GM19099 (cell line): Measurements from ENCODE around the gene CMBL.

ENCODE experiments used
- POLR2A ChIP-seq: IDR thresholded peaks from 3 replicates; pipeline ENCODE4 v1.6.1; 2011; ENCODE audit warnings: low read depth; ENCODE audit not compliant: insufficient read length; ENCODE audit errors: extremely low read depth

The CMBL gene

DNA sequence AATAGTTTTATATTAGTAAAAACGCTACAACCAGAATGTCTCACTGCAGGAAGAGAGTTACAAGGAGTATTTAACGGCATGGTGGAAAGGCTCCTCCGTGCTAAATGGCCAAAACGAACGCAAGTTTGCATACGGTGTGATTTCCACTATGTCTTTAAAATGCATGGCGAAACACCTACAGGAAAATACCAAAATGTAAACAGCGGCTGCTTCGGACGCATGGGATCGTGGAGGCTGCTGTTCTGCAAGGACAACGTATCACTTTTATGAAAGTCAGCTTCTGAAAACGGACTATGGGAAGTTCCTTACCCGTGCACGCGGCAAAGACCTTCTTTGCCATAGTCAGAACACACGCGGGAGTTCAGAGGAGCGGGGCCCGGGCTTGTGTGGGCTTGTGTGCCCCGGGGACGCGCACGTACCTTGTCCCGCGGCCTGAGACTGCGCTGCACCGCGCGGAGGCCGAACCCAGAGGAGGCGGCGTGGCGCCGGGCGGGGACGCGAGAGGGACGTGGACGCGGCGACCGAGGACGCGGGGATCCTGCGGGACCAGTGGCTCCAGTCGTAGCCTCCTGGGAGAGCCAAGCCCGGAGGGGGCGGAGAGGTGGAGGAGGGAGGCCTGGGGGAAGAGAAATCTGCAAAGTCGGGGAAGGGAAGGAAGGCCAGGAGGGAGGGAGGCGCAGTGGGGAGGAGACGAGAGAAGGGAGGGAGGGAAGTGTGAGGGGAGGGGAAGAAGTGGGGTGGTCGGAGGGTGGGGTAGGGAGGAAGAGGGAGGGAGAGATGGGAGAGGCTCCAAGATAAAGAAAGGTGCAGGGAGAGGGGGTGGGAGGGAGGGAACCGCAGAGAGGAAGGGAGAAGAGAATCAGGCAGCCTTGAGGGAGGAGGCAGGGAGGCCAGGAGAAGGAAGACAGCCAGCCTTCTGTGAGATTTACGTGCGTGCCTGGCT is at the start of gene CMBL:
TSS of gene CMBL (minus strand) at position 697 of the 943 bp plus-strand sequence. CDS start 17,140 bp downstream, outside the sequence.
- peak; percentile 51 for TF ChIP-seq POLR2A

DNA sequence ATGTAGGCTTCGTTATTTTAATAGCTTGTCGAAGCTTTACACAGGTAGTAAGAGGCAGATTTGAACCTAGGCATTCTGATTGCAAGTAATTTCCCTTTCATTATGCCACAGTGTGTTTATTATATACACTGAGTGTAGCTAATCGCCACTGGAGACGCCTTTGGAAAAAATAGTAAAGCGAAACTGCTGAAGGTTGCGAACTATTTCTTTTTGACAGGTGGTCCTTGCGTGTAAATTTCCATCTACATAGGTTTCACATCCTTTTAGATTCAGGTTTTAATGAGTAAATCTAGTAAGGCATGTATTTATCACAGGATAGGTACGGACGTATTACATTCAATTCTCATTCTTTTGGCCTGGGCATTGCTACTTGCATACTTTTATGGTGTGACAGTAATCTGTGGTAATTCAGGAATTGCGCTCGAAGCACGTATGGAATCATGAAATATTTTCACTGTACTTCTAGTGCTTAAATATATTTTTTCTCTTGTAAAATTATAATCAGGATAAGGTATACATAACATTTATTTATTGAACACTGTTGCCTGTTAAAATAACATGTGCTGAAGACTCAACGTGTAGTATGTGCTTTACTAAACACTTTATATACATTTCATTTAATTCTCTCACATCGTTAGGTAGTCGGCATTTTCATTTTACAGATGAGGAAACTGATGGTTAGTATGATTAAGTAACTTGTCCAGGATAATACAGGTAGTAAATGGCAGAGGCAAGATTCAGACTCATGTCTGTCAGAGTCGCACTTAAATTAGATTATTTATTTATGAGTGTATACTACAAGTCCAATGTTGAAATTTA is 47.6 kb upstream of the CMBL start:
- TF ChIP-seq POLR2A = no peak

DNA sequence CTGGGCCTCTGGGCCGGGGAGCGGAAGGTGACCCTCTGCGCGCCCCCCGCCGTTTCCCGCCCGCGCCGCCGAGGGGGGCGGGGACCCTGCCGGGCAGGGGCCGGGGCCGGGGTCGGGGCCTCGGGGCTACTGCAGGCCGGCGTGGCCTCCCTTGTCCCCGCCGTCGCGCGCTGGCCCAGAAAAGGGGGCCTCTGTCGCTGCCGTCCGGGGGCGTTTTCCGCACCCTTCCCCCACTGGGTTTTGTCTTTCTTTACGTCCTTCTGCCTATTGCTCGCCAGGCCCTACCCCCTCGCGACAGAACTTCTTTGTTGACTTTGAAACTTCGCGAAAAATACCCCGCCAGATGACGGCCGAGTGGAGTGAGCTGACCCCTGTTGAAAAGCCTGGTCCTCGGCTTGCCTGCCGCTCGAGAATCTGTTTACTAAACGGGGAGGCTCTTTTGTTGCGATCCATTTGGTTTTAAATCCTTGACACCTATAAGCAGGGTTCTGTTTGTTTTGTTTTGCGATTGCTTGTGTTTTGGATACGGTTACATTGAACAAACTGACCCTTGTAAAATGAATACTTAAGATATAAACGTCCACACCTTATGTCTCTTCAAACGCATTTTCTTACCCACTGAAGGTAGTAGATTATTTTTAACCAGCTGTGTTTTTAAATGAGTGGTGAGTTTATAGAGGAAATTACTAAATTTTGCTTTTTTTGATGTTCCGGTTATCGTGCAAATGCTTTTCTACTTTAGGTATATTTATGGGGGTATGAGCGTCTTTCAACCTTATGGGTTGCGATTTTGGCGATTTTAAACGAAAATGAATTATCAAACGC is 46.6 kb upstream of the CMBL start:
- TF ChIP-seq POLR2A = no peak

DNA sequence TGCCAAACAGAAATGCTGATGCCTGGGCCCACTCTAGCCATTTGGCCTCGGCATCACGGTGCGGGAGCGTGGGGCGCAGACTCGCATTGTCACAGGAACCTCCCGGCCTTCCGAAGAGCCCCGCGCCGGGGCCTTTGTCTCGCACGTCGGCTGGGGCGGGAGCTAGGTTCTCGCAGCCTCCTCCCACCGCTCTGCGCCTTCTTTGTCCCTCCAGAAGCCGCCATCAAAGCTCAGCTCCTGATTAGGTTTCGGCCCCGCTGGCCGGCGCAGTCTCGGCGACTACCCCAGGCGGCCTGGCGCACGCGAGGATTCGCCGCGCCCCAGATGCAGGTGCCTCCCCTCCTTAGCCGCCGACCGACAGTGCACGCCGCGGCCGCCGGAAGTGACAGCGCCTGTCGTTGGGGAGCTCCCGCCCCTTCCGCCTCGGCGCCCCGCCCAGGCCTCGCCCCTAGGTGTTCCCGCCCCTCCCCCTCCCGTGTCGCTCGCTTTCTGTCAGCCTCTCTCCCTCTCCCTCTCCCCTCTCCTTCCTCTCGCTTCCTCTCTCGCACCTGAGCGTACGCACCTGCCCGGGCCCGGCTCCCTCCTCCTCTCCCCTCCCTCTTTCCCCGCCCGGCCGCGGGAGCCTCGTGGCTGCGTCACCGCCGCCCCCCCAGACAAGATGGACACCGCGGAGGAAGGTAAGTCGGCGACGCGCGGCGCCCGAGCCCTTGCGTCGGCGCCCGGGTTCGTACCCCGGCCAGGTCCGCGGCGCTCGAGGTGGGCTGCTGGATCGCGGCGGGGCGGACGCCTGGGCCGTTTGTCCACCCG is 45.7 kb upstream of the CMBL start, which contains the start of gene MARCHF6:
TSS of gene MARCHF6 (plus strand) at position 455 of the 807 bp plus-strand sequence. CDS start at position 659, 204 bp downstream.
- TF ChIP-seq POLR2A = peak; percentile 97

DNA sequence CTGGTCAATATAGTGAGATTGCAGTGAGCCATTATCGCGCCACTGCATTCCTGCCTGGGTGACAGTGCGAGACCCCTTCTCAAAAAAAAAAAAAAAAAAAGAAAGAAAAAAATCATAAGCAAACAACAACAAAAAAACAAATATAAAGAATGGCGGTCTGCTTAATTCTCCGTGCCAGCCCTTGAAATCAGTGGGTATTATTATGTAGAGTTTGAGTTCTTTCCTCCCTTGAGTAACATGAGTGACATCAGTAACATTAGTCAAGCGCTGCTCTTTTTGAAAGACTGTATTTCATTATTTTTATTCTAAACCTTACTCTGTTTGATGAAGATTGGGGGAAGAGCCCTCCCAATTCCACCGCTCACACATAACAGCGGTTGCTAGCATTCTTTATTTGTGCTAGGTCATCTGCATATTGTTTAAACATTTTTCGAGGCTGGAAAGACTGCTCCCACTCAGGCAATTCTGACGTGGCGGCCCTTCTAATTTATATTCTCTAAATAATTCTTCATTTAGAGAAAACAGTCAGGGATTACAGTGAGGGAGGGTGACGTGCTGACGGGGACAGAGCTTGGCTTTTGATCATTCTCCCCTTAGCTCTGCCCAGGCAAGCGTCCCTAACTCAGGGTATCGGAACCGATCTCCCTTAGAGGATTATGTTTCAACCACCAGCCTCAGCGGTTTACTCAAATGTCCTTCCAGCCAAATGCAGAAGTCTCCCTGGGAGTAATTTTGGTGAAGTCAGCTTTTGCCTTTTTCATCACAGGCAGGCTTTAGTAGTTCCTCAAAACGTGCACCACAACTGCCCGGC is 44.9 kb upstream of the CMBL start:
- no peak for TF ChIP-seq POLR2A

DNA sequence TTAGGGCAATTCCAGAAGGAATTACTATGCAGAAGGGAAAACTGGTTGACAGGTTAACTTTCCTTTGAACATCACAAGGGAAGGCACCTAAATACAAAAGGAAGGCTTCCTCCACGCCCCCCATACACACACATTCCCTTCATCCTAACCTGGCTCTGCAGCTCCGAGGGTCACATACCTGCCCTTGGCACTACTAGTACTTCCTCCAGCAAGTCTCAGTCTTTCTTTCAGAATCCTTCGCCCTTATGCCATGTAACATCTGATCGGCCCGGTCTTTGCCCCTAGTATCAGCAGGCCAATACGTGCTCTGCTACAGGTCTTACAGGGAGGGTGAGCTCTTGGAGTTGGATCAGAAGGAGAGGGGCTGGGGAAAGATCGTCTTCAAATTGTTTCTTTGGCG is 44.2 kb upstream of the CMBL start:
- no peak for TF ChIP-seq POLR2A

DNA sequence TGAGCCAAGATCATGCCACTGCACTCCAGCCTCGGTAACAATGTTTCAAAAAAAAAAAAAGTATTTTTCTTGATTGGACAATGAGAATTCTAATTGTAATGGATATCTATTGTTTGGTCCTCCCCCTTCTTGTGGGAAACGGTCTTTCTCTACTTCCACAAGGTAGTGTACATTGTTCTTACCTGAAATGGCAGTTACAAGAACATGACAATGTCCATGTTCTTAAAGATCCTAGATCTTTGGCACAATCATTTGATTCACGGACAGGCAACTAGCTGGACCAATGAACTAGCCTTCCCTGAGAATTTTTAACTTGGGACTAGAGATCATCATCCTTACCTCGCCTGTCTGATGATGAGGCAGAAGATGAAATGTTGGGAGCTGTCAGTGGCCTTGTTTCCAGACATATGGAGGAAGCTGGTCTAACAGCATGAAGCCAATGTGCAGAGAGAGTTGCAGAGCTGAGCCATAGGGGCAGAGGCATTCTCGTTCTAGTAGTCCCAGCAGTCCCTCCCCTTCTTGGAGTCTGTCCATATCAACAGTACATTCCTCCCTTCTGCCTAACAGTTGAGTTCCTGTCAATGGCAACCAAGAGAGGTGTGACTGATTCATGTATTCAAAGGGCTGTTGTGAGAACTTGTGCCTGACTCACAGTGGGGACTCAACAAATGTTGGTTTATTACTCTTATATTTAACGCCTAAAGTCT is 43.6 kb upstream of the CMBL start:
- no peak for TF ChIP-seq POLR2A

DNA sequence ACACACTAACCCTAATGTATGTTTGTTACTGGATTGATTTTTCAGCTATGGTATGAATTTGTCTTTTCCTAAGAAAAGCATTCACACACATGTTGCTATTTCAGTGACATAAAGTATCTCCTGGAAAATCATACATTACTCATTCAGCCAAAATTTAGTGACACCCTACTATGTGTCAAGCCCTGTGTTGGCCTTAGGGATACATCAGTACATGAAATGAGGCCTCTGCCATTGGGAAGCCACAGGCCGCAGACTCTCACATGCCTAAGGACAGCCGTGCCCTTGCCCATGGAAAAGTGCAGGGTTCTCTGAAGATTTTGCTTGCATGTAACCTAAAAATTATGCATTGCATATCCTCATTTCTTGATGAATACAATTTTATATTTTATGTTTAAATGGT is 40.6 kb upstream of the CMBL start:
- TF ChIP-seq POLR2A = no peak

DNA sequence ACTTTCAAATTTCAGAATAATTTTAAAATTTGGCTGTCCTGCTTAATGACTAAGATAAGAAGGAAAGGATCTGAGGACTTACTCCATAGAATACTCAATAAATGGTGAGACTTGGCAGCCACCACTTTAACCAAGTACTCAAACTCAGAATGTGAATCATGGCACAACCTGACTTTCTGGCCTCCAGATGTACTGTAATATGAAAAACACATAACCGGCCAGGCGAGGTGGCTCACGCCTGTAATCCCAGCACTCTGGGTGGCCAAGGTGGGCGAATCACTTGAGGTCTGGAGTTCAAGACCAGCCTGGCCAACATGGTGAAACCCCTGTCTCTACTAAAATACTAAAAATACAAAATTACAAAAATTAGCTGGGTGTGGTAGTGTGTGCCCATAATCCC is 35.8 kb upstream of the CMBL start:
- no peak for TF ChIP-seq POLR2A

DNA sequence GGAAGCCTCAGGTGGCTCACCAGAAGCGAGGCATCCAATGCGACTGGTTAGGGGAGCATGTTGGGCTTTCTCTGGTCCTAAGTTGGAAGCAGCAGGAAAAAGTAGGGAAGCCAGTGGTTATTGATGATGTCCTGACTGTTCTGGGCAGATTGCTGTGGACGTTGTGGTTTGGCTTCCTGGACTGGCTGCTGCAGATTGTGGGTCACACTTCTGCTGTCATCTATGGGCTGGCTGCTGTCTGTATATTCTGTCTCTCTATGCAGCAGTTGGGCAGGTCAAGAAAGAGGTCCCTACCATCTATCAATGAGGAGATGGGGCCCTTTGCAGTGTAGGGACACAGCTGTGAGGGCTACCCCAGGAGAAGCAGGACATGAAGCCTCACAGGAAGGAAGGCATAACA is 32.3 kb upstream of the CMBL start:
- no peak for TF ChIP-seq POLR2A

DNA sequence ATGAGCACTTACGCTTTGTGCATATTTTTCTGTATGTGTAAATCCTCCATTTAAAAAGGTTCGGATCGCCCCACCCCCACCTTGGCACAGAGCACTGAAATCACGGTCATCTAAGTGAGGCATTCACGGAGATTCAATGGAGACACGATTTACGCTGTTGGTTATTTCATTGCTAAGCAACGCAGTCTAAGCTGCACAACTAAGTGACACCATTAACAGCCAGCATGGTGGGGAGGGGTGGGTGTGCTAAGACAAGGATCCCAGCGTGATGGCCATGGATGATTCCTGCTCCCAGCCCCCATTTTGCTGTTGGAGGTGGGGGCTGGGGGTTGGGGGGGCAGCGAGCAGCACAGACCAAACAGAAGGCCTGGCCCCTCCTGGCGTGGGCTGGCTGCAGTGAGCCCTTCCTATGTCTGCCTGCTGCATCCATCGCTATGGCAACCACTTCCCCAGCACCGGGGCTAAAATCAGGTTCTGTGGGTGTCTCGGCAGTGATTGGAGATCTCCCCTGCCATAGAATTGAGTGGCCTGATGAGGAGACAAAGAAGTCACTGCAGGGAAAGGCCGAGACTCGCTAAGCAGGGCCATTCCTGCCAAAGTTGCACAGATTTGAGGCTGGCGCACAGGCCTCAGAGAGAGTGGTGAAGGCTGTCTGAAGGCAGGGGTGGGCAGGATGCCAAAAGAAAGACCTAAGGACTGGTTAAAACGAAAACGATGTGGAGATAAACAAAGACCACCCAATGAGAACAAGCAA is 31.5 kb upstream of the CMBL start:
- no peak for TF ChIP-seq POLR2A

DNA sequence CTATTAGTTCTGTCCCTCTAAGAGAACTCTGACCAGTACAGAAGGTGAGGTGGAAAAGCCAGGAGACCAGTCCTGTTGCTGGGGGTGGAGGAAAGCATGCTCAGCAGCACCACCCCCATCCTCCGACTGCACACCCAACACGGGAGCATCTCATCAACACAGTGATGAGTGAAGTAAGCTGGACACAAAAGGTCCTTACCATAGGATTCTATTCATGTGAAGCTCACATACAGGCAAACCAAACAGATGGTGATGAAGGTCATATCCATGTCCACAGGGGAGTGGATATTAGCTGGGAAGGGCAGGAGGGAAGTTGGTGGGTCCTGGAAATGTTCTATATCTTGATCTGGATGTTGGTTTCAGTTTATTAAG is 31.0 kb upstream of the CMBL start:
- no peak for TF ChIP-seq POLR2A
